Activated T-helper 9 cell treated with anti-CD3 and anti-CD28 coated beads, Interleukin-2, amount 50 U/mL, for 16 hours (primary cell): ENCODE measurements around the gene SLC12A8.

Experiments used
- DNase-seq: peaks from one replicate; pipeline ENCODE4 v3.0.0-alpha.2; 2020; ENCODE audit warnings: low read depth

Gene SLC12A8

DNA sequence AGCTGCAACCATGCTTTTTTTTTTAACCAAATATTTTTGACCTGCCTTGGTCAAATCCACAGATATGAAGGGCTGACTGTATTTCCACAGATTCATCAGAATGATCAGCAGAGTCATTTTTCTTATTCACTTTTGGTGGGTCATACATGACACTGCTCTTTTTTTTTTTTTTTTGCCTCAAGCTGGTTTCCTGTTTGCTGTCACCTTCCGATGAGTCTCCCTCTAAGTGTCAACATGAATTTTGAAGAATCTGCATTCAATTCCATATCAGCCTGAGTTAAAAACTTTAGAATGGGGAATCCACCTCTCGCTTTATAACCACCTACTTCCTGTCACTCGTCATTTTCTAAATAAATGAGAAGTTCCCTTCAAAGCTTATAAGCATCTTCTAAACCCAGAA, 2.2 kb upstream of the SLC12A8 start:
- DNase-seq = no peak

DNA sequence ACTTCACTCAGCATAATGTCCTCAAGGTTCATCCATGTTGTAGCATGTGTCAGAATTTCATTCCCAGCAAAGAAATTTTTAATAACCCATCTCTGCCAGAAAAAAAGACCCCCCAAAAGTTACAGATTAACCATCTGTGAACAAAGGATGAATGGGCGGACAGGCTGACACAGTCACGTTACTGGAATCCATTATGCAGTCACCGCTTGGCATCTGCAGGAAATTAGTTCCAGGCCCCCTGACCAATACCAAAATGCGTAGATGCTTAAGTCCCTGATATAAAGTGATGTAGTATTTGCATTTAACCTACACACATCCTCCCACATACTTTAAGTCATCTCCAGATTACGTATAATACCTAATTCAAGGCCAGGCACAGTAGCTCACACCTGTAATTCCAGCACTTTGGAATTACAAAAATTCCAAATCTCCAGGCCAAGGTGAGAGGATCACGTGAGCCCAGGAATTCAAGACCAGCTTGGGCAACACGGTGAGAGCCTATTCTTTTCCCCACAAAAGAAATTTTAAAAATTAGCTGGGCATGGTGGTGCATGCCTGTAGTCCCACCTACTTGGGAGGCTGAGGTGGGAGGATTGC, 1.5 kb upstream of the SLC12A8 start:
- no peak for DNase-seq

DNA sequence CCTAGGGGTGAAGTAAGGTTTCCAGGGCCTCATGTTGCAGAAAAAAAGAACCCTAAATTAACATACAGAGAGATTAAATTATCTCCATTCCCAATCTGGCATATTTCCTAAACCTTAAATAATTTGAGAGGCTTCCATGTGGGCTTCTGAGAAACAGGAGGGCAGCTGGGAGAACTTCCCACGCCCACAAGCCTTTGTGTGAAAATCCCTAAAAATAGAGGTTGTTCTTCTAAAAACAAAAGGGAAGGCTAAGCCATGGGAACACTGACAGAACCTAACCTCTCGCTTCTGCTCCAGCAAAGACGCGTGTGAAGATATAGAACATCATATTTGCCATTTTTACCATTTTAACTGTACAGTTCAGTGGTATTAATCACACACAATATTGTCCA, 812 bp upstream of the SLC12A8 start:
- DNase-seq = no peak

DNA sequence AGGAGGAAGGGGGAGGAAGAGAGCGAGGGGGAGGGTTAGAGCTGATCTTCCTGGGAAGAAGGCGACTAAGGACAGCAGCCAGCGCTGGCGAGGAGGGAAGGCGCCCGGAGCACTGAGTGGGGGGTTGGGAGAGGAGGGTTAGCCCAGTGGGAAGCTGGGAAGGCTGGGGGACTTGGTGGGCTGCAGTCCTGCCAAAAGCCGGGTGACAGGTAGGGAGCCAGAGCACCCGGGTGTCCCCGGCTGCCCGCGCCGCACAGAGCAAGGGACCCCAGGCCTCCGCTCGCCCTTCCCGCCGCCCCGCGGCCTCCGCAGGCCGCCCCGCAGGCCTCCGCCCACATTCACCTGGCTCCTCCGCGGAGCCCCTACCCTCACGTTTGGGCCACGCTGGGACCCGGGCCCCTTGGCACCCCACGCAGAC, 448 bp downstream of the SLC12A8 start:
- DNase-seq = no peak

DNA sequence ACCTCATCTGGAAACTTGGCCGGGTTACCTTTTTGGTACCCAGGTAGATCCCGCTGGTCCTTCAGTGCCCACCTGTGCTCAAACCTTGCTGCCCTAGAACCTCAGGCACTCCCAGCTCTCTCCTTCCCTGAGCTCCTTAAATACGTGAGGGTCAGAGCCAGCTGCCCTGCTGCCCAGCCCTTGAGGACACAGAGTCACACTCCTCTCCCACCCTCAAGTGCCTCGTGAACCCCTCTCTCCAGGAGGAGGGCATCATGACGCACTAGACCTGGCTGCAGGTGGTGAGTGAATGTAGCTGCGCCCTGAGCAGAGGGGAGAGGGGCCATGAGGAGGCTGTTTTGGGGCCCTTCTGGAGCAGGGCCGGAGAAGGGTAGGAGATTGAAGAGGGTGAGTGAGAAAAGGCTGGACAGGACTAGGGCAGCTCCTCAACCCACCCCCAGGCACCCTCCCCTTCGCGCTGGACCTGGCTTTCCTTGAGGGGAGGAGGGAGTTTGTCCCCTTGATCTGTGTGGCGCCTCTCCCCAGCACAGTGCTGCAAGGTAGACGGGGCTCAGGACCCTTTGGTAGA, 941 bp downstream of the SLC12A8 start:
- no peak for DNase-seq

DNA sequence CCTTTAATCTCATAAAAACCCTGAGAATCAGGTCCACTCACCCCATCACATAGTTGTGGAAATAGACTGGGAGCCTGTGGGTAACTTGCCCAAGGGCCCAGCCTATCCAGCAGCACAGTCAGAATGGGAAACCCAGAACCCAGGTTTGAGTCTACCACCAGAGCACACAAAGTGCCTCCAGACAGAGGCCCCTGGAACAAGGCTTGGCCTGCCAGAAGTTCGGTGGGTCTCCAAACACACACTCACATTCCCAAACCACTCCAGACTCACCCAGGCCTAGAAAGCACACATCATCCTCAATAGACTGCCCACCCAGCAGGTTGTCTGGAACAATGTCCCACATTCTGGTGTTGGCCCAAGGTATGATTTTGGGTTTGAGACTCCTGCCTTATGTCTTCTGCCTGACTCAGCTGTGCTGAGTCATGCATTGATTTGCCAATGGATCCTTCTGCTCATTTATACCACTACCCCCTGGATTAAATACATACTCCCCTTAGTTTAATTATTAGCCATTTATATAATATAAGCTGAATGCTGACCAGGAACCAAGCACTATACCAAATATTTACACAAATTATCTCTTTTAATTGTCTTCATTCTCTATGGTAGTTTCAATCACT, 4.5 kb downstream of the SLC12A8 start:
- DNase-seq = no peak

DNA sequence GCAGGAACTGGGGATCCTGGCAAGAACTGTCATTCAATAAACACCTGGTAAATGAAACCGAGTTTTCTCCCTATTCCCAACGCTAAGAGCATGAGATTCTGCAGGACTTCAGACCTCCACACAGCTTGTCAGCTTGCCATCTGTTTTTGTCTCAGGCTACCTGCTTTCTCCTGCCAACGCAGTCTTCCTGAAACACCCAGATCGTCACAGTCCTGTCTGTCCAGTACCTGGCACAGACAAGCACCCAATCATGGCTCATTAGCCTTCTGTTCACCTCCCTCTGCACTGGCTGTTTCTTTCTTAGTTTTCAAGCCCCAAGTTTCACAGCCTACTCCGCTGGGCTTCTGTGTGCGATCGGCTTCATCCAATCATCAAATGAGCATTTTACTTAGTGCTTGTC, 5.0 kb downstream of the SLC12A8 start:
- no peak for DNase-seq

DNA sequence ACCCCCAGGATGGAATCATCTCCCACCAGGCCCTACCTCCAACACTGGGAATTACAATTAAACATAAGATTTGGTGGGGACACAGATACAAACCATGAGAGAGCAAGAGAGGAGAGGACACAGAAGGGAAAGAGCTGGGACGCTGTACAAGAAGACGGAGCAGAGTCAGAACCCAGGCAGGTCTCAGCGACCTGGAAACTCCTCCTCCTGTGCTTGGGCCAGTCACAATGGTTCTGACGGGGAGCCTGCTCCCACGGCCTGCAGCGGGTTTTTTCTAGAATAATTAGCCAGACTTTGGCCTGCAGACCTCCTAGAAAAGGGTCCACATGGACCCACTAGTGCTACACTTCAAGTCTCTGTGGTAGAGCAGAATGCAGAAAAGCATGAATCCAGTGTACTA, 5.6 kb downstream of the SLC12A8 start:
- DNase-seq = no peak

DNA sequence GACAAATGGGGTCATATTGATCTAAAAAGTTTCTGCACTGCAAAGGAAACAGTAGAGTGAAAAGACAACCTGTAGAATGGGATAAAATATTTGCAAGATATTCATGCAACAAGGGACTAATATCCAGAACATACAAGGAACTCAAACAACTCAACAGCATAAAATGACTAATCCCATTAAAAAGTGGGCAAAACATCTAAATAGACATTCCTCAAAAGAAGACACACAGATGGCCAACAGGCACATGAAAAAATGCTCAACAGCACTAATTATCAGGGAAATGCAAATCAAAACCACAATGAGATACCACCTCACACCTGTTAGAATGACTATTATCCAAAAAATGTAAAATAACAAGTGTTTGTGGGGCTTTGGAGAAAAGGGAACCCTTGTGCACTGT, 8.8 kb downstream of the SLC12A8 start:
- DNase-seq = no peak

DNA sequence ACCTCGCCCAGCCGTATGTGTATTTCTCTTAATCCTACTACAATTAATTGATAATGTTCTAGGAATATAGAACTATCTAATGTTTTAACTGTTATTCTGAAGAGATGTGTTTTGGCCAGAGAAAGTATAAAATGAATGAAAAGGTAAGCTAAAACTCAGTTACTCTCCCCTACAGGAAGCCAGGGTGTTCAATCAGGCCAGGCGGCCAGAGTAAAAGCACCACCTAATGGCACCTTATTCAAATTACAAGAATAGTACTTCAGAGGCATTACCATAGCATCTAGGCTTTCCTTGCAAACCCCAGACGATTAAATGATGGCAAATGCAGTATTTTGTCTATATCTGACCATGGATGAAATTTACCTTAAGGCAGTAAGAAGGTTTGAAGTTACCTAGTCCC, 10.4 kb downstream of the SLC12A8 start:
- no peak for DNase-seq

DNA sequence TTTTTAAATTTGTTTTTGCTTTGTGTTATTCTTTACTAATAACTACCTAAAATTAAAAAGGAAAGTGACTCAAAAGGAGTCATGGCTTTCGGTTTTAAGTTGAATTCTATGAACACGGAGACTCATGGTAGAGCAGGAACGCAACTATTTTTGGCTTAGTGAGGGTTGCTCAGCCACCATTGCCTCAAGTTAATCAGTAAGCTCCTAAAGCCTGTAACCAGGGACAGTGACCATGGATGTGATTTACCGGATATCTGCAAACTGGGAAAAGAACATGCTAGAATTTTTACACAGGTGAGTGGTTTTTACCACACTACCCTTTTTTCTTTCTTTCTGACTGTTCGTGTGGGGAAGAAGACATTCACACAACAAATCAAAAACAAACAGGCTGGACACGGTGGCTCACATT, 11.8 kb downstream of the SLC12A8 start:
- no peak for DNase-seq

DNA sequence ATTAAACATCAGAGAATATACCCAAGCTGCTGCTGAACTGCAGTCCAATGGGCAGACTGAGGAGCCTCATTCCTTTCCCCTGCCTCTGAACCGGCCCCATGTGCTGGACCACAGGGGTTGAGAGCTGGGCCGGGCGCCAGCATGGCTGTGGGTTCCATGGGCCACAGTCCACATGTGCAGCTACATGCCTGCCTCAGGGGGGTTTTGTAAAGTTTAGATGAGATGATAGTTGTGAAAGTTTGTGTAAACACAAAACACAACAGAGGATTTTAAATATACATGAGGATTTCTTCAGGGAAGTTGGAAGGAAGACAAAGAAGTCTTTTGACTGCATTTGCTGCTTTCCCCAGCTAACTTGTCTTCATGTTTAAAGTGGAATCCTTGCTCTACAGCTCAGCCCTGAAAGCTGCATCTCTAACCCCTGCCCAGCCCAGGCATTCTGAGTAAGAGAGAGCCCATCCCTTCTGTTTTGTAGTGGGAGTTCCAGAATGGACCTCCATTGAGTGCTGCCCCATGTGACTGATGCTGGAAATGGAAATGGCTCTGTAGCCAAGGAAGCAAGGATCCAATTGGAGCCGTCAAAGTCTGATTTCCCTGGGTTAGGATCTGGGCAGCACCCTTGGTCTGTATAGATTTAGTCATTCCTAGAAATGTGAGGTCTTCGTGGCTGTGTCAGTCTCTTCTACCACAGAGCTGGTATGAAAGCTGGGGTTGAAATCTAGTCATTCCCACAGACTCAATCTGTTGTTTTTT, 17.5 kb downstream of the SLC12A8 start:
- DNase-seq = no peak

DNA sequence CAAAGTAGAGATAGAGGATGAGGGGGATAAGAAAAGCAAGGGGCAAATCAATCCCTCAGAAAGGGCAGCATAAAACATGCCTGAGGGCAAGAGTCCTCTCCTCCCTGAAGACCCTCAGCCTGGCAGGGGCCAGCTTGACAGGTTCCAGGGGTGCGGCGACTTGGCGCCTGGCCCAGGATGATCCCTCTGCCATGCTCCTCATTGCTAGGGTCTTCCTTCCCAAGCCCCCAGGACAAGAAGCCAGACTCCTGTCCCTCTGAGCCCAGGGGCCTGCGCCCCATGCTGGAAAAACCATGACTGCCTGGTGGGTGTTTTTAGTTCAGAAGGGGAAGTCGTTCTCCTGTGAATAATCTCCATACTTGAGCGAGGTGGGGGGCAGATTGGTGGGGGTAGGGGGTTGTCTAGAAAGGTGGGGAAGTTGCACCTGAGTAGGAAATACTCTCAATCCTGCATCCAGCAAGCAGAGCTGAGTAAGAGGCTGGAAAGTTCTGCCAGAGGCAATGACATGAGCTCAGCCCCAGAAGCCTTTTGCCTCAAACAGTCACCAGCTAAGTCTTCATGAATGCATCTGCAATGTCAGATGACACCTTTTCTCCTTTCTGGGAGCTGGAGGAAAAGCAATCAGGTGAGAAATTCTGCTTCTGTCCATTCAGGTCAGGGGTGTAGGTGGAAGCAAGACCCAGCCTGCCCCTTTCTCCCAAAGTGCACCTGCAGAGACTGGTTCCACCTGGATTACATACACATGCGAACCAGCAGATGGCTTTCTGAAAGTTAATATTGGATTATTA, 18.3 kb downstream of the SLC12A8 start:
- no peak for DNase-seq

DNA sequence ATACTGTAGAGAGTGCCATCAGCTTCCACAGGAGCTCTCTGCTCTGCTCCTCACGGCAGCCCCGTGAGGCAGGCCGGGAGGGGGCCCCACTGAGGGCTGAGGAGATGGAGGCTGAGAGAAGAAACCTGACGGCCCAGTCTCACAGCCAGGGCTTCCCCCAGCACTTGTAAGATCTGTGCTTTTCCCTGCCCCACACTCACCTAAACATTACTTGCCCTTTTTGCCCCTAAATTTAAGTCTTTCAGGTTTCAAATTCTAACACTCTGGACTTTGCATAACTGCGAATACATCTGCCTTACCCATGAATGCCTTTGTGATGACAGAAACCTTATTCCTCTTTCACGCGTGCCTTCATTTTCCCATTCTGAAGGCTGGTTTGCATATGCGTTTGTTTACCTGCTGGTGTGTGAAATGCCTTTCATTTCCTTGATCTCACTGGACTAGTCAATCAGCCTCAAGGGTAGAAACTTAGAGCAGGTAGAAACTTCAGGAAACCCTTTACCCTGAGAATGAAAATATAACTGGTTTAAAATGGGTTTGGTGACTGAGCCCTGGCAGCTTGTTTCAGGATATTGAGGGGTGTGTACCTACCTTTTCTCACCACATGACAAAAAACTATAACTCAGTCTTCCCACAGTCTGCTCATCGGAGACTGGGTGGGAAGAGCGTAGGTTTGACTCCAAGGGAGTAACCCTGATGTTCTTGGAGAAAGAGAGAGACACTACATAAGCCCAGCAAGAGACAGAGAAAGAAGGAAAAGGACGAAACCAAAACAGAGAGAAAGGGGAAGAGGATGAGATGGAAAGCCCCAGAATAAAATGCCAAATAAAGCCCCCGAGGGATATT, 20.1 kb downstream of the SLC12A8 start:
- DNase-seq = no peak

DNA sequence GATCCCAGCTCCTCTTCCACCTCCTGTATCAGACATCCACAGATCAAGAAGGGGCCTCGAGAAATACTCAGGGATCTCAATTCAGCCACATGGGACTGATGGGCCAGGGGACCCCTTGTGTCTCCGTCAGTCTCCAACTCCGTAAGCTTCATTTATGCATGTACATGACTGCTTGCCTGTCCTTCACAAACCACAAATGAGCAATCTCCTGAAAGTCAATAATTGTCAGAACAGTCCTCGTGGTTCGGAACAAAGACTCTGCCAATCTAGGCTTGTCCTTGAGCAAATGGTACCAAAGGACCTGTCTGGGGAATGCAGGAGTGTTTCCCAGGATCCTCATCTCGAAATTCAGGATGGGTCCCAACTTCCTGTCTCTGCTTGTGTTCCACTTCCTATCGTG, 20.8 kb downstream of the SLC12A8 start:
- no peak for DNase-seq

DNA sequence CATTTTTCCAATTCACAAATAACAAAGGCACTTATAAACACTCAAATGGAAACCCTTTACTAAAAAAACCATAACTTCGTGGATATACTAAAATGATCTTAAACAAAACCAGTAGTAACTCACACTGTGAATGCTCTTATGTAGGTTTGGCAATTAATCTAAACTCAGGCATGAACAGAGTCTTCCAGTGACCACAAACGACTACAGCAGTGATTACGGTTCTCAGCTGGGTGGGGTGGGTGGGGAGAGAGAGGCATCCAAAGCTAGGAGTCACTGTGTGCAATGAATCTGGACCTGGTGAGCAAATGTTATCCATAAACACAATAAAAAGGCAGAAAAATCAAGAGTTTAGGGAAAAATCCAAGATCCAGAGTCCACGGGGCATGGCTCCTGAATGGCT, 21.3 kb downstream of the SLC12A8 start:
- DNase-seq = no peak

DNA sequence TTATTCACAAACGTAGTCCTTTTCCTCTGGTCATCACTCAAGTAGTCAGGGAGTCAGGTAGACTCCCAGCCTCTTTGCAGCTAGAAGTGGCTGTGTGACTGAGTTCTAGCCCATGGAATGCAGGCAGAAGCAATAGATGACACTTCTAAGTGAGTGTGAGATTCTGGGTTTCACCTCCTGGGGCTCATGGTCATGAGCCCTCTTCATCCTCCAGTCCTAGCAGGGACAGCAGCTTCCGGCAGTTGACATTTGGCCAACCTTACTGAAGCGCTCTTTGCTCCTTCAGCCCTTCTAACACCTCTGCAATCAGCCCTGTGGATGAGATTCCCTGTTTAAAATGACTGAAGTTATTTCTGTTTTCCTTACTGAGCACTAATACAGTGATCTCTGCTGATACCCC, 21.8 kb downstream of the SLC12A8 start:
- DNase-seq = no peak

DNA sequence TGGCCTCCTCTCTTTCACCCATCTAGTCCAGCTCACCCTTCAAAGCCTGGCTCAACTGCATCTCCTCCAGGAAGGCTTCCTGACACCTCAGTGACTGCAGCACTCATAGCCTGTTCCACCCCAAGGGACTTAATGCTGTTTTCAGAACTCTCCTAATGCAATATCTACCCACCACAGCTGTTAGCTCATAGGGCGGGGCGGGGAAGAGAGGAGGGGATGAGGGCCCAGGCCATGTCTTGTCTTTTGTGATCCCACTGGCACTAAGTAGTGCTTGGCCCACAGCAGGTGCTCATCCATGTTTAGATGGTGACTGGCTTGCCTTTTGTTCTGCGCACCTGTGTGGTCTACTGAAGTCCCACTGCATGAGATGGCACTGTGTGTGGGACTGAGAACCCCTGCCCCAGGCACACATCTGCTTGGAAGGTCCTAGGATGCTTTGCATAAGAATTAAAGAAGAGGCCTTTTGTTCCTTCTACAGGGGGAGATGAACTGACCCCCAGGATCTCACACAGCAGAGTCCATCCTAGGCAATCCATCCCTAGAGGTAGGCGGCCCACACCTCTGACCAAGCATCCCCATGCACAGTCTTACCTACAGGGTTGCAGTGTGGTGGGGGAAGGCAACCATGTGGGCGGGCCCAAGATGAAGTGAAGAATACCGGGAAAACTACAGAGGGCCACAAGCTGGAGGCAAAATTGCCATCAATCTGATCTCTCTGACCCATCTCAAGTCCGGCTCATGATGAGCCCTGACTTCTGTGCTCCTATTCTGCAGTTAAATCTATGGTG, 23.0 kb downstream of the SLC12A8 start:
- DNase-seq = no peak

DNA sequence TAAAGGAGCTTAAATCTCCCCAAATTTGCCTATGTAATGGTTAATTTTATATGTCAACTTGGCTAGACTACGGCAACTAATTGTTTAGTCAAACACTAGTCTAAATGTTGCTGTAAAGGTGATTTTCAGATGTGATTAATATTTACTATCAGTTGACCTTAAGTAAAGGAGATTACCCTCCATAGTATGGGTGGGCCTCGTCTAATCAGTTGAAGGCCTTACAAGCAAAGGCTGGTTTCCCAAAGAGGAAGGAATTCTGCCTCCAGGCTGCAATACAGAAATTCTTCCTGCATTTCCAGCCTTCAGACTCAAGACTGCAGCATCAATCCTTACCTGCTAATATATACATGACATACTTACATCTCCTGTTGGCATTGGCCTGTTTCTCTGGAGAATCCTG, 23.6 kb downstream of the SLC12A8 start:
- no peak for DNase-seq

DNA sequence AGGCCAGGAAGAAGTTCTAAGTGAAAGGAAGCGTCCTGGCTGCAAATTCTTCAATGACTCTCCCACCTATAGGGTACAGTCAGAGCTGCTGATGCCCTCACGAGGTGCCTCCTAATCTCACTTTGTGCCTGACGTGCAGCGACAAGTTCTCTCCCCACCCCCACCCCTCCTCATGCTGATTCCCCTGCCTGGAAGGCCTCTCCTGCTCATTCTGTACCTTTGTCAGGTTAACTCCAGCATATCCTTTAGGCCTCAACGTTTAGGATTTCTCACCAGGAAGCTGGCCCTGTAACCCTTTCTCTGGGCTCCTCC, 25.0 kb downstream of the SLC12A8 start:
- no peak for DNase-seq
